ENCODE measurements around the gene BACH2.

Gene BACH2

GRCh38 chr6:89888138-89888514 lies 408.5 kb downstream of the BACH2 start:
- H2AFZ ChIP-seq = peak overlapping the region; percentile 56
- H3K4me3 ChIP-seq (ENCODE audit: low read depth, low read length) = no peak overlapping the region
- H3K27ac ChIP-seq = no peak overlapping the region
- no peaks in the 10 kb centered on the region for H3K79me2 ChIP-seq
- no peaks in the 10 kb centered on the region for H3K4me1 ChIP-seq
- no peaks in the 10 kb centered on the region for H3K36me3 ChIP-seq (ENCODE audit: control insufficient read depth, insufficient read depth, low read length)
- no peak overlapping the region for H3K4me2 ChIP-seq (ENCODE audit: low read length)
- no peaks in the 10 kb centered on the region for H3K27me3 ChIP-seq (ENCODE audit: control insufficient read depth, insufficient read depth, low read length)
- TF ChIP-seq CTCF (IDR thresholded peaks at IDR 0.05) = no peak
- no peaks in the 10 kb centered on the region for H3K9me3 ChIP-seq (ENCODE audit: control insufficient read depth, low read length)
- H3K9ac ChIP-seq = no peak overlapping the region

- H3K9ac ChIP-seq = no peak overlapping the region
- H2AFZ ChIP-seq = peak overlapping the region; percentile 56
- no peaks in the 10 kb centered on the region for H3K4me1 ChIP-seq
- H3K27ac ChIP-seq = no peak overlapping the region
- H3K9me3 ChIP-seq (ENCODE audit: control insufficient read depth, low read length) = no peaks in the 10 kb centered on the region
- H3K4me2 ChIP-seq (ENCODE audit: low read length) = no peak overlapping the region
- no peak overlapping the region for H3K4me3 ChIP-seq (ENCODE audit: low read depth, low read length)
- no peaks in the 10 kb centered on the region for H3K79me2 ChIP-seq
- no peaks in the 10 kb centered on the region for H3K36me3 ChIP-seq (ENCODE audit: control insufficient read depth, insufficient read depth, low read length)
- H3K27me3 ChIP-seq (ENCODE audit: control insufficient read depth, insufficient read depth, low read length) = no peaks in the 10 kb centered on the region
- no peak for TF ChIP-seq CTCF (IDR thresholded peaks at IDR 0.05)
Measured at GRCh38 chr6:89887452-89888137, 409.0 kb downstream of the BACH2 start.

GRCh38 chr6:89886378-89887120 lies 410.1 kb downstream of the BACH2 start:
- TF ChIP-seq CTCF (IDR thresholded peaks at IDR 0.05) = no peak
- no peak overlapping the region for H3K4me2 ChIP-seq (ENCODE audit: low read length)
- no peaks in the 10 kb centered on the region for H3K36me3 ChIP-seq (ENCODE audit: control insufficient read depth, insufficient read depth, low read length)
- H3K4me3 ChIP-seq (ENCODE audit: low read depth, low read length) = no peak overlapping the region
- H3K9ac ChIP-seq = no peak overlapping the region
- no peaks in the 10 kb centered on the region for H3K27me3 ChIP-seq (ENCODE audit: control insufficient read depth, insufficient read depth, low read length)
- no peak overlapping the region for H3K27ac ChIP-seq
- no peaks in the 10 kb centered on the region for H3K4me1 ChIP-seq
- H3K9me3 ChIP-seq (ENCODE audit: control insufficient read depth, low read length) = no peaks in the 10 kb centered on the region
- H2AFZ ChIP-seq = no peak overlapping the region
- no peaks in the 10 kb centered on the region for H3K79me2 ChIP-seq

All from parathyroid adenoma (tissue), 2 donors.